ENCODE data around the gene CLEC2B.
A peak's percentile ranks its signal among the peaks of the same experiment; 100 is the strongest.

Gene CLEC2B

GRCh38 chr12:9827209-9827888, 41.8 kb downstream of the CLEC2B start, which contains the start of gene KLRF1:
TSS of gene KLRF1 (plus strand) at chr12:9827481. CDS start at chr12:9827545, 64 bp downstream.
- no peak within 1 kb of the TSS for H3K4me3 ChIP-seq (ENCODE audit: low read depth, low read length)
- no peak within 1 kb of the TSS for H3K23ac ChIP-seq (ENCODE audit: low read length)
- H3K36me3 ChIP-seq (ENCODE audit: control insufficient read depth in 1 of 2, insufficient read depth in 2 of 2, low read length in 2 of 2), result no peaks in the 10 kb centered on the region
- no peak for DNase-seq
- no peak within 1 kb of the TSS for H4K8ac ChIP-seq (ENCODE audit: low read depth, low read length)
- H3K27me3 ChIP-seq (ENCODE audit: insufficient read depth, low read length), result no peaks in the 10 kb centered on the region
- no peak within 1 kb of the TSS for H4K12ac ChIP-seq (ENCODE audit: low read depth, low read length)
- no peak within 1 kb of the TSS for H2AFZ ChIP-seq (ENCODE audit: insufficient read depth, low read length, poor library complexity)
- H3K18ac ChIP-seq (ENCODE audit: low read length), result no peak within 1 kb of the TSS
- H3K4me2 ChIP-seq (ENCODE audit: low read length), result no peak within 1 kb of the TSS
- no peak within 1 kb of the TSS for H3K27ac ChIP-seq (ENCODE audit: low read depth, low read length)
- no peak within 1 kb of the TSS for H2AK5ac ChIP-seq (ENCODE audit: low read length)
- H3K4ac ChIP-seq (ENCODE audit: low read depth, low read length), result no peak within 1 kb of the TSS
- no peaks in the 10 kb centered on the region for H3K9me3 ChIP-seq (ENCODE audit: insufficient read depth, low read depth, low read length)
- no peak within 1 kb of the TSS for H2BK120ac ChIP-seq (ENCODE audit: insufficient read depth, low read length, poor library complexity)
- H3K4me1 ChIP-seq (ENCODE audit: control insufficient read depth in 1 of 2, insufficient read depth in 2 of 2, low read length in 2 of 2), result no peaks in the 10 kb centered on the region
- H2BK5ac ChIP-seq (ENCODE audit: low read depth, low read length, poor library complexity), result no peak within 1 kb of the TSS
- H3K14ac ChIP-seq (ENCODE audit: low read length), result no peak within 1 kb of the TSS
- no peak within 1 kb of the TSS for H3K9ac ChIP-seq (ENCODE audit: low read length)
- no peaks in the 10 kb centered on the region for H3K79me1 ChIP-seq (ENCODE audit: low read length)
- no peak within 1 kb of the TSS for H2BK12ac ChIP-seq (ENCODE audit: low read length)
- no CpG with 5 or more reads among the region's 3 CpGs for WGBS (ENCODE audit: extremely low coverage, insufficient coverage, insufficient read length)
- H4K91ac ChIP-seq (ENCODE audit: low read depth, low read length), result no peak within 1 kb of the TSS
- no peaks in the 10 kb centered on the region for H3K79me2 ChIP-seq (ENCODE audit: control insufficient read depth, insufficient read depth, low read length, poor library complexity)

GRCh38 chr12:9820281-9820930, 48.7 kb downstream of the CLEC2B start:
- Histone ChIP-seq H3K79me1 (ENCODE audit: low read length) (no peaks in the 10 kb centered on the region), H4K12ac (ENCODE audit: low read depth, low read length) (no peak overlapping the region), H3K27me3 (ENCODE audit: insufficient read depth, low read length) (no peaks in the 10 kb centered on the region), H3K14ac (ENCODE audit: low read length) (no peak overlapping the region), H3K79me2 (ENCODE audit: control insufficient read depth, insufficient read depth, low read length, poor library complexity) (no peaks in the 10 kb centered on the region), H3K27ac (ENCODE audit: low read depth, low read length) (no peak overlapping the region), H3K9me3 (ENCODE audit: insufficient read depth, low read depth, low read length) (peaks cover 1% of the 10 kb centered on the region), H4K91ac (ENCODE audit: low read depth, low read length) (no peak overlapping the region), H3K4me3 (ENCODE audit: low read depth, low read length) (no peak overlapping the region), H3K9ac (ENCODE audit: low read length) (no peak overlapping the region), H3K23ac (ENCODE audit: low read length) (no peak overlapping the region), H4K8ac (ENCODE audit: low read depth, low read length) (no peak overlapping the region), H2BK5ac (ENCODE audit: low read depth, low read length, poor library complexity) (no peak overlapping the region), H3K4me1 (ENCODE audit: control insufficient read depth in 1 of 2, insufficient read depth in 2 of 2, low read length in 2 of 2) (no peaks in the 10 kb centered on the region), H3K4me2 (ENCODE audit: low read length) (no peak overlapping the region), H3K18ac (ENCODE audit: low read length) (no peak overlapping the region), H3K4ac (ENCODE audit: low read depth, low read length) (no peak overlapping the region), H2BK12ac (ENCODE audit: low read length) (no peak overlapping the region), H2BK120ac (ENCODE audit: insufficient read depth, low read length, poor library complexity) (no peak overlapping the region), H2AK5ac (ENCODE audit: low read length) (no peak overlapping the region), H2AFZ (ENCODE audit: insufficient read depth, low read length, poor library complexity) (no peak overlapping the region), H3K36me3 (ENCODE audit: control insufficient read depth in 1 of 2, insufficient read depth in 2 of 2, low read length in 2 of 2) (no peaks in the 10 kb centered on the region)
- no peak for DNase-seq
- WGBS (ENCODE audit: extremely low coverage, insufficient coverage, insufficient read length), result no CpG with 5 or more reads among the region's 9 CpGs

DNA sequence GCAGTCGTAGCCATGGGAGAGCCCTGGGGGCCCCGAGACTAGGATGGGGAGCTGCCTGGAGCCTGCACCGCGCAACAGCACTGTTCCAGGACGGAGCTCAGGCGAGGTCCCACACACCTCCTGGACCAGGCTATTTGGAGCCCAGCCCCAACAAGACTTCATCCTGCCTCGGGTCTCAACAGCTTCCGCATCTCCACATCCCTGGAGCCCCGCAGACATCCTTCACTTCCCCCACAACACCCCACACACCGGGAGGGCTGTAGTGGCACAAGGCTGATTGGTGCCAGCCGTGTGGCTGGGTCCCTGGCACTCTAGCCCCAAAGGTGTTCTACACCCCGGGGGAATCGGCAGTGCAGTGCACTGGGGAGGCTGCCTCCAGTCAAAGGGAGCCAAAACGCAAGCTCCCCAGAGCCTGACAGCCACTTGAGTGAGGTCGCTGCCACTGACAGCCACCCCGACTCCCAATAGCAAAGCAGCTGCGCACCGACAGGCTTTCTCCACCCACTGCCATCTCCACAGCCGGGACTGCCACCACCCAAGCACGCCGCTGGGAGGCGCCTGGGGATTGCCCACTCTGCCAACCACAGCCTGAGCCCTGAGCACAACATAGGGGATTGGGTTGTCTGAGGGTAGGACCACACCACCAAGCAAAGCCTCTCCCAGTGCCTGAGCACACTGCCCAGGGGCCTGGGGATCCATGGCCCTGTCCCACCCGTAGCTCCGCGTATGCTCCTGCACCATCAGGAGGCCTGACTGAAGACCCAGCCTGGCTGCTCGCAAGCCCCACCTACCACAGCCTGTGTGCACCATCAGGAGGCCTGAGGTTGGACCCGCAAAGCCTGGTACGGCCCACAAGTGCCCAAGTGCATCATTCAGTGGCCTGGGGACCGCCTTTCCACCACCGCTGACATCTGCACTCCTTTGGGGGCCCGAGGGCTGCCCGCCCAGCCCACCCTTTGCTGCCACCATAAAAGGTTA, 55.0 kb downstream of the CLEC2B start:
- Histone ChIP-seq H3K27ac (ENCODE audit: low read depth, low read length) (no peak overlapping the region), H3K4ac (ENCODE audit: low read depth, low read length) (no peak overlapping the region), H2AK5ac (ENCODE audit: low read length) (no peak overlapping the region), H3K36me3 (ENCODE audit: control insufficient read depth in 1 of 2, insufficient read depth in 2 of 2, low read length in 2 of 2) (no peaks in the 10 kb centered on the region), H3K79me1 (ENCODE audit: low read length) (no peaks in the 10 kb centered on the region), H4K8ac (ENCODE audit: low read depth, low read length) (no peak overlapping the region), H4K12ac (ENCODE audit: low read depth, low read length) (no peak overlapping the region), H3K14ac (ENCODE audit: low read length) (no peak overlapping the region), H2AFZ (ENCODE audit: insufficient read depth, low read length, poor library complexity) (no peak overlapping the region), H3K9me3 (ENCODE audit: insufficient read depth, low read depth, low read length) (no peaks in the 10 kb centered on the region), H2BK5ac (ENCODE audit: low read depth, low read length, poor library complexity) (no peak overlapping the region), H3K4me3 (ENCODE audit: low read depth, low read length) (peak overlapping the region; percentile 18), H3K27me3 (ENCODE audit: insufficient read depth, low read length) (no peaks in the 10 kb centered on the region), H2BK12ac (ENCODE audit: low read length) (no peak overlapping the region), H3K4me1 (ENCODE audit: control insufficient read depth in 1 of 2, insufficient read depth in 2 of 2, low read length in 2 of 2) (peaks cover 0 to 2% of the 10 kb centered on the region in 2 experiments), H3K79me2 (ENCODE audit: control insufficient read depth, insufficient read depth, low read length, poor library complexity) (no peaks in the 10 kb centered on the region), H3K9ac (ENCODE audit: low read length) (no peak overlapping the region), H4K91ac (ENCODE audit: low read depth, low read length) (no peak overlapping the region), H3K18ac (ENCODE audit: low read length) (no peak overlapping the region), H2BK120ac (ENCODE audit: insufficient read depth, low read length, poor library complexity) (no peak overlapping the region), H3K23ac (ENCODE audit: low read length) (no peak overlapping the region), H3K4me2 (ENCODE audit: low read length) (peak overlapping the region; percentile 53)
- peak; percentile 64 to 71 for DNase-seq
- no CpG with 5 or more reads among the region's 32 CpGs for WGBS (ENCODE audit: extremely low coverage, insufficient coverage, insufficient read length)

DNA sequence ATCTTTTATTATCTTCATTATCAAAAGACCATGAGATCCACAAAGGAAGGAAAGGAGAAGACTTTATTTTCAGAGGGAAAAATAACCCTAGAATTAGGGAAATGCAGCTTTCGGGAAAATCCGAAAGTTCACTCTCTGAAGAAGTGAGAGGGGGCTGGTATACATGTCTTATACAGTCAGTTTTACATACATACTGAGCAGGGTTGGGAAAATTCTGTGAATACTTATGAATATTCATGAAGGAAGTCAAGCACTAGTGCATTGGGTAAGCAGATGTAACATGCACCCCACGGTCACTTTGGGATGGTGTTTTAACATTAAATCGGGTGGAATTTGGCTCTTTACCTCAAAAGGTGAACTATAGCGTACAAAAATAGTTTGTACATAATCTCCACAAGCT, 57.5 kb downstream of the CLEC2B start:
- H3K18ac ChIP-seq (ENCODE audit: low read length), result no peak overlapping the region
- no peak overlapping the region for H4K8ac ChIP-seq (ENCODE audit: low read depth, low read length)
- H3K14ac ChIP-seq (ENCODE audit: low read length), result no peak overlapping the region
- H3K4me3 ChIP-seq (ENCODE audit: low read depth, low read length), result no peak overlapping the region
- no peak overlapping the region for H3K4me2 ChIP-seq (ENCODE audit: low read length)
- H3K27me3 ChIP-seq (ENCODE audit: insufficient read depth, low read length), result no peaks in the 10 kb centered on the region
- no peak overlapping the region for H4K12ac ChIP-seq (ENCODE audit: low read depth, low read length)
- no peak overlapping the region for H3K4ac ChIP-seq (ENCODE audit: low read depth, low read length)
- no peak for DNase-seq
- no CpG with 5 or more reads among the region's 5 CpGs for WGBS (ENCODE audit: extremely low coverage, insufficient coverage, insufficient read length)
- H3K9ac ChIP-seq (ENCODE audit: low read length), result no peak overlapping the region
- H3K79me2 ChIP-seq (ENCODE audit: control insufficient read depth, insufficient read depth, low read length, poor library complexity), result no peaks in the 10 kb centered on the region
- no peak overlapping the region for H2AFZ ChIP-seq (ENCODE audit: insufficient read depth, low read length, poor library complexity)
- no peaks in the 10 kb centered on the region for H3K36me3 ChIP-seq (ENCODE audit: control insufficient read depth in 1 of 2, insufficient read depth in 2 of 2, low read length in 2 of 2)
- H2BK12ac ChIP-seq (ENCODE audit: low read length), result no peak overlapping the region
- no peak overlapping the region for H3K27ac ChIP-seq (ENCODE audit: low read depth, low read length)
- no peaks in the 10 kb centered on the region for H3K79me1 ChIP-seq (ENCODE audit: low read length)
- H3K4me1 ChIP-seq (ENCODE audit: control insufficient read depth in 1 of 2, insufficient read depth in 2 of 2, low read length in 2 of 2), result peaks cover 0 to 2% of the 10 kb centered on the region in 2 experiments
- H4K91ac ChIP-seq (ENCODE audit: low read depth, low read length), result no peak overlapping the region
- H2BK120ac ChIP-seq (ENCODE audit: insufficient read depth, low read length, poor library complexity), result no peak overlapping the region
- no peak overlapping the region for H2AK5ac ChIP-seq (ENCODE audit: low read length)
- H3K9me3 ChIP-seq (ENCODE audit: insufficient read depth, low read depth, low read length), result no peaks in the 10 kb centered on the region
- no peak overlapping the region for H3K23ac ChIP-seq (ENCODE audit: low read length)
- H2BK5ac ChIP-seq (ENCODE audit: low read depth, low read length, poor library complexity), result no peak overlapping the region

All from trophoblast cell (in vitro differentiated cells and primary cell).